Measurements from ENCODE around the gene ENC1. TPM values are rescaled to one million over a fixed set of nuclear protein-coding genes. Genes with fewer than 3 reads are reported as not detected.

ENC1 gene
- total RNA-seq, 1 experiment from 2014 or later = 30.0 TPM

GRCh38 chr5:74624501-74624900 lies 16.0 kb downstream of the ENC1 start:
- intact Hi-C loops (cut with micrococcal nuclease) = no loop called here
- RAD21 ChIA-PET (ENCODE audit: low non-redundant PET in 1 of 2, low total read pairs in 2 of 2, uncharacterized antibody in 2 of 2, unreplicated experiment in 2 of 2) = no interaction called here
- CTCF ChIA-PET = interaction anchor here (1.1 kb wide), 1 partner anchor 412 kb away, joined by 5 read pairs; no protein-coding TSS in a partner anchor

GRCh38 chr5:74623748-74624408 lies 16.6 kb downstream of the ENC1 start:
- H3K27me3 ChIP-seq (ENCODE audit: insufficient read depth, low read length) = no peaks in the 10 kb centered on the region
- no peaks in the 10 kb centered on the region for H3K79me2 ChIP-seq (ENCODE audit: insufficient read depth, low read length)
- no peak for ATAC-seq
- H3K4me3 ChIP-seq (replicated peaks in 1 of 2; ENCODE audit: low read depth in 1 of 2, low read length in 2 of 2) = no peak overlapping the region
- DNase-seq (ENCODE audit: low read depth, low spot score) = no peak
- ChIA-PET RAD21 (ENCODE audit: low non-redundant PET in 1 of 2, low total read pairs in 2 of 2, uncharacterized antibody in 2 of 2, unreplicated experiment in 2 of 2) (no interaction called here), POLR2A (no interaction called here), CTCF (no interaction called here)
- H3K36me3 ChIP-seq (ENCODE audit: control insufficient read depth in 1 of 2, insufficient read depth in 2 of 2, low read length in 2 of 2) = peaks cover 4 to 5% of the 10 kb centered on the region in 2 experiments; a peak in 1 of 4 replicates
- no TSS peak for BruUV-seq (replicated peaks)
- H3K4me2 ChIP-seq (ENCODE audit: low read length) = no peak overlapping the region
- no peaks in the 10 kb centered on the region for H4K20me1 ChIP-seq (ENCODE audit: insufficient read depth)
- no peak overlapping the region for H2AFZ ChIP-seq (ENCODE audit: low read depth, low read length, poor library complexity, severe bottlenecking)
- intact Hi-C loops (cut with micrococcal nuclease) = no loop called here
- peaks cover 31 to 36% of the 10 kb centered on the region in 2 experiments for H3K4me1 ChIP-seq (ENCODE audit: control insufficient read depth in 1 of 2, insufficient read depth in 2 of 2, low read length in 2 of 2)
- no peak overlapping the region for H3K27ac ChIP-seq (ENCODE audit: low read depth, low read length)
- no peaks in the 10 kb centered on the region for H3K9me3 ChIP-seq (ENCODE audit: control insufficient read depth in 1 of 2, insufficient read depth in 1 of 2, low read depth in 1 of 2, low read length in 2 of 2)
- no peak overlapping the region for H3K9ac ChIP-seq (ENCODE audit: low read length)
- no peaks in the 10 kb centered on the region for H3K9me2 ChIP-seq (ENCODE audit: insufficient read depth)
- TF ChIP-seq TCF7L2 (IDR thresholded peaks at IDR 0.05; ENCODE audit: borderline replicate concordance, extremely low read depth, insufficient read depth, insufficient read length) (no peak), ZFX (IDR thresholded peaks at IDR 0.05) (no peak), REST (IDR thresholded peaks at IDR 0.05; ENCODE audit: low read depth) (no peak), RAD21 (IDR thresholded peaks at IDR 0.05; ENCODE audit: low read depth) (no peak), ELF1 (IDR thresholded peaks at IDR 0.05; ENCODE audit: borderline replicate concordance, low read depth) (no peak), ZBTB33 (IDR thresholded peaks at IDR 0.05; ENCODE audit: extremely low read depth, insufficient replicate concordance, low read length) (no peak), POLR2A (IDR thresholded peaks at IDR 0.05; ENCODE audit: borderline replicate concordance, extremely low read depth, insufficient read depth, insufficient read length) (no peak), FOSL1 (IDR thresholded peaks at IDR 0.05; ENCODE audit: low read depth) (no peak), CTCF (IDR thresholded peaks at IDR 0.05 in 2 of 3, conservative IDR thresholded peaks at IDR 0.05 in 1 of 3; ENCODE audit: borderline replicate concordance in 1 of 3, insufficient read depth in 1 of 3, low read depth in 2 of 3, low read length in 2 of 3) (no peak), EGR1 (IDR thresholded peaks at IDR 0.05; ENCODE audit: low read depth) (no peak)

More at GRCh38 chr5:74624501-74624900, 16.0 kb downstream of the ENC1 start:
- DNase-seq (ENCODE audit: low read depth, low spot score) = no peak
- Histone ChIP-seq H3K4me1 (ENCODE audit: control insufficient read depth in 1 of 2, insufficient read depth in 2 of 2, low read length in 2 of 2) (peaks cover 34 to 36% of the 10 kb centered on the region in 2 experiments), H3K36me3 (ENCODE audit: control insufficient read depth in 1 of 2, insufficient read depth in 2 of 2, low read length in 2 of 2) (peaks cover 9 to 10% of the 10 kb centered on the region in 2 experiments), H3K4me2 (ENCODE audit: low read length) (peak overlapping the region; percentile 11; the same call in 1 of the 2 replicates), H3K9me2 (ENCODE audit: insufficient read depth) (no peaks in the 10 kb centered on the region), H3K9me3 (ENCODE audit: control insufficient read depth in 1 of 2, insufficient read depth in 1 of 2, low read depth in 1 of 2, low read length in 2 of 2) (no peaks in the 10 kb centered on the region), H3K27ac (ENCODE audit: low read depth, low read length) (no peak overlapping the region), H3K27me3 (ENCODE audit: insufficient read depth, low read length) (no peaks in the 10 kb centered on the region), H3K4me3 (replicated peaks in 1 of 2; ENCODE audit: low read depth in 1 of 2, low read length in 2 of 2) (no peak overlapping the region), H3K9ac (ENCODE audit: low read length) (no peak overlapping the region), H4K20me1 (ENCODE audit: insufficient read depth) (no peaks in the 10 kb centered on the region), H3K79me2 (ENCODE audit: insufficient read depth, low read length) (no peaks in the 10 kb centered on the region), H2AFZ (ENCODE audit: low read depth, low read length, poor library complexity, severe bottlenecking) (no peak overlapping the region)
- BruUV-seq (replicated peaks) = no TSS peak
- POLR2A ChIA-PET = interaction anchor here (1.6 kb wide), 1 partner anchor 16 kb away, joined by 6 read pairs; the partner anchor contains the start of gene ENC1
- peak; percentile 67; the same call in 1 of the 2 replicates for ATAC-seq
- TF ChIP-seq EZH2phosphoT487 (IDR thresholded peaks at IDR 0.05; ENCODE audit: borderline replicate concordance) = no peak
- no peak for TF ChIP-seq RAD21 (IDR thresholded peaks at IDR 0.05; ENCODE audit: low read depth)

Data from HCT116 (cell line).